Endodermal cell (in vitro differentiated cells): ENCODE results near the gene ERGIC3. TPM values are rescaled to one million over a fixed set of nuclear protein-coding genes. Genes with fewer than 3 reads are reported as not detected.

Source experiments
- DNase-seq: peaks from one replicate; pipeline ENCODE4 v3.0.0-alpha.2; 2017
- H3K27ac ChIP-seq: 2 replicates; pipeline ENCODE4 v1.5.1; 2013; ENCODE audit warnings: mild to moderate bottlenecking, low read depth, low read length, moderate library complexity
- H3K27me3 ChIP-seq: 2 replicates; pipeline ENCODE4 v1.6.1; 2013; ENCODE audit warnings: mild to moderate bottlenecking, low read length, moderate library complexity; ENCODE audit not compliant: insufficient read depth, control insufficient read depth, poor library complexity, severe bottlenecking
- H3K36me3 ChIP-seq: 2 replicates; pipeline ENCODE4 v1.7.0; 2013; ENCODE audit warnings: mild to moderate bottlenecking, low read length, moderate library complexity; ENCODE audit not compliant: control insufficient read depth, insufficient read depth
- H3K4me1 ChIP-seq: one replicate; pipeline ENCODE4 v1.7.0; 2013; ENCODE audit warnings: low read length; ENCODE audit not compliant: control insufficient read depth, insufficient read depth
- H3K4me3 ChIP-seq: 2 replicates; pipeline ENCODE4 v1.5.1; 2013; ENCODE audit warnings: mild to moderate bottlenecking, low read length, moderate library complexity
- H3K9ac ChIP-seq: 2 replicates; pipeline ENCODE4 v1.6.1; 2013; ENCODE audit warnings: mild to moderate bottlenecking, low read length, moderate library complexity; ENCODE audit not compliant: poor library complexity, severe bottlenecking; ENCODE audit errors: extremely low read depth
- H3K9me3 ChIP-seq: 2 replicates; pipeline ENCODE4 v1.6.1; 2013; ENCODE audit warnings: mild to moderate bottlenecking, low read length, moderate library complexity; ENCODE audit not compliant: control insufficient read depth
- H3K27ac Mint-ChIP-seq: 2 replicates; pipeline ENCODE4 v1.8.0; 2020; ENCODE audit warnings: mixed read lengths
- H3K27me3 Mint-ChIP-seq: 2 replicates; pipeline ENCODE4 v1.8.0; 2021; ENCODE audit warnings: mild to moderate bottlenecking, mixed read lengths; ENCODE audit not compliant: insufficient read depth
- H3K36me3 Mint-ChIP-seq: 2 replicates; pipeline ENCODE4 v1.8.0; 2020; ENCODE audit warnings: low read depth, mixed read lengths
- H3K4me1 Mint-ChIP-seq: 2 replicates; pipeline ENCODE4 v1.8.0; 2020; ENCODE audit warnings: mixed read lengths
- H3K4me3 Mint-ChIP-seq: 2 replicates; pipeline ENCODE4 v1.8.0; 2020; ENCODE audit warnings: mild to moderate bottlenecking, moderate library complexity, mixed read lengths
- H3K9me3 Mint-ChIP-seq: 2 replicates; pipeline ENCODE4 v1.8.0; 2020; ENCODE audit warnings: mild to moderate bottlenecking, mixed read lengths
- CTCF ChIP-seq: fragments of 200-600 bp; sonication (generic); conservative IDR thresholded peaks from 2 replicates; pipeline ENCODE4 v1.5.0; 2021; ENCODE audit warnings: antibody characterized with exemption, mild to moderate bottlenecking
- WGBS, 2 experiments: methylation state at CpG; one replicate each; pipeline versions ENCODE4 v1.1.5 to v1.1.7; 2013; ENCODE audit warnings: missing lambda C conversion rate in 2 of 2, mixed read lengths in 1 of 2; ENCODE audit not compliant: insufficient coverage in 1 of 2, insufficient read length in 1 of 2; 5-methylcytosine and 5-hydroxymethylcytosine counted together
- total RNA-seq, 2 donors: library from RNA; stranded (reverse); fragmentation: NEBNext Ultra II Directional in 1 of 2; extraction: Animal tissue kit (Norgen Biotek cat#: 25700) in 1 of 2; gene quantifications; 2 replicates in 1 of 2; 3 replicates in 1 of 2; pipeline ENCODE4 v1.2.1, GENCODE V29; 2021

ERGIC3 gene
- total RNA-seq, 2 donors from 2014 or later = 217 to 230 TPM

- Mint-ChIP-seq H3K4me1 (no peaks in the 10 kb centered on the region), H3K36me3 (peaks cover 33% of the 10 kb centered on the region), H3K9me3 (no peaks in the 10 kb centered on the region), H3K27me3 (no peaks in the 10 kb centered on the region), H3K4me3 (no peak overlapping the region), H3K27ac (no peak overlapping the region)
- H3K4me1 ChIP-seq = no peaks in the 10 kb centered on the region
- no peak overlapping the region for H3K27ac ChIP-seq
- H3K4me3 ChIP-seq = no peak overlapping the region
- TF ChIP-seq CTCF = no peak
- WGBS, 2 experiments = 86 to 87% methylated on average over 4 to 10 of the region's 10 CpGs
- no peak for DNase-seq
- peaks cover 8% of the 10 kb centered on the region for H3K36me3 ChIP-seq
- no peaks in the 10 kb centered on the region for H3K9me3 ChIP-seq
- H3K9ac ChIP-seq = no peak overlapping the region
- H3K27me3 ChIP-seq = no peaks in the 10 kb centered on the region
Measured at GRCh38 chr20:35508493-35509218, 33.2 kb upstream of the ERGIC3 start.

GRCh38 chr20:35510951-35511735 is 30.7 kb upstream of the ERGIC3 start:
- Histone ChIP-seq H3K27ac (no peak overlapping the region), H3K4me1 (no peaks in the 10 kb centered on the region), H3K4me3 (no peak overlapping the region), H3K9ac (no peak overlapping the region), H3K36me3 (peaks cover 8% of the 10 kb centered on the region), H3K9me3 (no peaks in the 10 kb centered on the region), H3K27me3 (no peaks in the 10 kb centered on the region)
- Mint-ChIP-seq H3K4me3 (no peak overlapping the region), H3K36me3 (peaks cover 25% of the 10 kb centered on the region), H3K9me3 (no peaks in the 10 kb centered on the region), H3K27me3 (no peaks in the 10 kb centered on the region), H3K4me1 (no peaks in the 10 kb centered on the region), H3K27ac (no peak overlapping the region)
- no peak for TF ChIP-seq CTCF
- no peak for DNase-seq
- 90% methylated on average over 5 to 11 of the region's 12 CpGs for WGBS, 2 experiments

GRCh38 chr20:35511814-35512420 is 30.0 kb upstream of the ERGIC3 start:
- H3K4me3 Mint-ChIP-seq = no peak overlapping the region
- no peaks in the 10 kb centered on the region for H3K4me1 ChIP-seq
- no peak overlapping the region for H3K27ac Mint-ChIP-seq
- TF ChIP-seq CTCF = peak; percentile 77
- no peaks in the 10 kb centered on the region for H3K9me3 ChIP-seq
- H3K4me1 Mint-ChIP-seq = no peaks in the 10 kb centered on the region
- no peaks in the 10 kb centered on the region for H3K9me3 Mint-ChIP-seq
- peaks cover 25% of the 10 kb centered on the region for H3K36me3 Mint-ChIP-seq
- DNase-seq = peak; percentile 70
- 78 to 95% methylated on average over 1 to 2 of the region's 2 CpGs for WGBS, 2 experiments
- H3K4me3 ChIP-seq = no peak overlapping the region
- no peak overlapping the region for H3K9ac ChIP-seq
- H3K36me3 ChIP-seq = peaks cover 8% of the 10 kb centered on the region
- H3K27me3 ChIP-seq = no peaks in the 10 kb centered on the region
- H3K27me3 Mint-ChIP-seq = no peaks in the 10 kb centered on the region
- H3K27ac ChIP-seq = no peak overlapping the region
